HG03565 (cell line): Measurements from ENCODE around the gene MRPL2.

Source experiments
- ATAC-seq: cut with Tn5 transposase; IDR thresholded peaks from one replicate; pipeline ENCODE4 v1.9.1; 2021; ENCODE audit warnings: mild to moderate bottlenecking, moderate library complexity; ENCODE audit not compliant: unreplicated experiment

MRPL2 gene

GRCh38 chr6:43059168-43060033 lies at the start of gene MRPL2, which contains the start of gene KLC4:
TSS of gene MRPL2 (minus strand) at chr6:43059434. CDS start at chr6:43059381, 53 bp downstream.
TSS of gene KLC4 (plus strand) at chr6:43059631. CDS start at chr6:43061336, 1,705 bp downstream.
- ATAC-seq, result peak; percentile 81

DNA sequence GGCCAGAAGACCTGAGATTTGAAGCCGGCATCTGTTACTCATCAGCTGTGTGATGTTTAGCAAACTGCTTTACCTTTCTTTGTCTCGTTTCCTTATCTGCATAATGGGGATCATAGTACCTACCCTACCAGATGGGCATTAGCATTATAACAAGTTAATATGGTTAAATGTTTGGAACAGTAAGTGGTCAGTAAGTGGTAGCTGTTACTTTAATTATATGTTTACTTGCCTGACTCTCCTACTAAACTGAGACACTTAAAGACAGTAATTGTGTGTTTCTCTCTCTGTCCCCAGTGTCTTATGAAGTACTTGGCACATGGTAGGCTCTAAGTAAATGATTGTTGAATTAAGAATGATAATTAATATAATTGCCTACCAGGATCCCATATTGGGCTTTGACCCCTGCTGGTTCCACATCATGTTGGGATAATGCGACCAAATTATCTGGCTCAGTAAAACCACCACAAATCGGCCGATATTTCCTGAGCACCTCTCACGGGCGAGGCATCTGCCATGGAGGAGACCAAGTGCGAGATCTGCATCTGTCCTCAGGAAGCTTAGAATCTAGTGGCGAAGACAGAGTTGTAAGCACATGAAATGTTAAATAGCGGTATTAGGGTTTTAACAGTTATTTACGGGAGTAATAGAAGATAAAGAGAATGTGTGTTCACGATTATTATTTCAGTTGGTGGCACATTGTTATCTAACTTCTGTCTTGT lies 48.3 kb upstream of the MRPL2 start:
- ATAC-seq, result no peak

- ATAC-seq, result no peak
Observed at GRCh38 chr6:43105538-43106222, 46.4 kb upstream of the MRPL2 start.

DNA sequence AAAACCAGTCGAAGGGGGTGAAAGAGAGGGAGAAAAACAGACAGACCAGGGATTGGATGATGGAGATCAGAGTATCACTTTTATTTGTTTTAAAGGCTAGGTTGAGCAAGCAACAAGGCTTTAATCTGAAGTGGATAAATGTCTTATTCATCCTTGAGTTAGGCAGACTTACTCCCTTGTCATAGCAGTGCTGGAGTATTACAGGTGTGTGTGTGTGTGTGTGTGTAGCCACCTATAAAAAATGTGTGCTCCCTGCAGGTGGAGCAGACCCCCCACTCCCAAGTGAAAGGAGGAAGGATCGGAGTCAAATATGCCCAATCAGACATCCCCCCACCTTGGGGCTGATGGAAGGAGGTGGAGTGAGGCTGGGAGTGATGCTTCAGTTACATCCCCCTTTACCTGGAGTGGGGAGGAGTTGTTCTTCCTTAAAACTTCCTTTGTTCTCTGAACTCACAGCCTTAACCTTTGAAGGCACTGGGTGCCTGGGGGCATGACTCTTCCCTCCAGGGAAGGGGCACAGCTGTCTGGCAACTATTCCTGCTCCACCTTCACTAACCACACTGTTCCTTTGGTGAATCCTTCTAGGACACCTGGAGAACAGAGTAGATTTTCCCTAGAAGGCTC lies 44.1 kb upstream of the MRPL2 start:
- no peak for ATAC-seq

- ATAC-seq, result no peak
Observed at GRCh38 chr6:43101497-43101896, 42.3 kb upstream of the MRPL2 start.

GRCh38 chr6:43097502-43097901 lies 38.3 kb upstream of the MRPL2 start:
- ATAC-seq, result no peak

DNA sequence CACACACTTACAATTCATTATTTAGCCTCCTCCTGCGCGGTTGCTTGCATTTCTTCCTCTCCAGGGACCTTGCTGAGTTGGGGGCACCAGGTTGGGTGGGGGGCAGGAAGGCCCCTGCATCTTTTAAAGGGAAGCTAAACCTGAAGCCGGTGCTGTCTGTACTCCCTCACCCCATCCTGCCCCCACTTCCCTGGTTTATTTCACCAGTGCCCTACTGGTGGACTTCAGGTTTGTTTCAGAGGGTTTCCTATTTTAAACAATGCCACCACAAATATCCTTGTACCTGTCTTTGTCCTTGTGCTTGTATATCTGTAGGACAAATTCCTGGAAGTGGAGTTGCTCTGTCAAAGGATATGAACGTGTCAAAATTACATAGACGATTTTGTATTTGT lies 37.9 kb upstream of the MRPL2 start:
- ATAC-seq, result no peak

- ATAC-seq, result no peak
Observed at GRCh38 chr6:43096451-43097097, 37.3 kb upstream of the MRPL2 start.

DNA sequence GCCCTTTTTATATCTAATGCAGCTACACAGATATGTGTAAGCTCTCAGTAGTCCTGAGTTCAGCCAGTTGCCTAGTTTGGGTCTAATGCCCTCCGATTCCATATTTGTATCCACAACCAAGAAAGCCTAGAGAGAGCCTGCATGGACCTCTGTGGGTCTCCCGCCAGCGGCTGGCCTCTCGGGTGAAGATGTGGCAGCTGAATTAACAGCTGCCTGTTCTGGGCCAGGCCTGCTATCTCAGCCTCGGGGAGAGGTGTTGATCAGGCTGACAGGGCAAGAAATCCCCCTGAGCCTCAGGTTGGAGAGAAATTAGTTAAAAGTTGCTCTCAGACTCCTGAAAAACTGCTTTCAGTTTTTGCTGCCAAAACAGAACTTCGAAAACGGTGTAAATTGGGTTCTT lies 36.7 kb upstream of the MRPL2 start:
- ATAC-seq, result no peak

- ATAC-seq, result no peak
Observed at GRCh38 chr6:43093436-43094289, 34.4 kb upstream of the MRPL2 start.

GRCh38 chr6:43092635-43093034 lies 33.4 kb upstream of the MRPL2 start:
- no peak for ATAC-seq

DNA sequence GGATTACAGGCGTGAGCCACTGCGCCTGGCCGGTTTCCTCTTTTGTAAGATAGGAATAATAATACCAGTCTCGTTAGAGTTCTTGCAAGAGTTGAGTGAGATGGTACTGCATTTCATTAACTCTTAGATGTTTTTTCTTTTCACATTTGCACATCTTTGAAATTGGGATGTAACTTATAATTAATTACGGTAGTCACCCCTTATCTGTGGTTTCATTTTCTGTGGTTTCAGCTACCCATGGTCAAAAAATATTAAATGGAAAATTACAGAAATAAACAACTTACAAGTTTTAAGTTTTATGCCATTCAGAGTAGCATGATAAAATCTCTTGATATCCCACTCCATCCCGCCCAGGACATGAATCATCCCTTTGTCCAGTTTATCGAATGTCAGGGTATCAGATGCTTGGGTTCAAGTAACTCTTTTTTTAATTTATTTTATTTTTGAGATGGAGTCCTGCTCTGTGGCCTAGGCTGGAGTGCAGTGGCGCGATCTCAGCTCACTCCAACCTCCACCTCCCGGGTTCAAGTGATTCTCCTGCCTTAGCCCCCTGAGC lies 32.3 kb upstream of the MRPL2 start:
- no peak for ATAC-seq

DNA sequence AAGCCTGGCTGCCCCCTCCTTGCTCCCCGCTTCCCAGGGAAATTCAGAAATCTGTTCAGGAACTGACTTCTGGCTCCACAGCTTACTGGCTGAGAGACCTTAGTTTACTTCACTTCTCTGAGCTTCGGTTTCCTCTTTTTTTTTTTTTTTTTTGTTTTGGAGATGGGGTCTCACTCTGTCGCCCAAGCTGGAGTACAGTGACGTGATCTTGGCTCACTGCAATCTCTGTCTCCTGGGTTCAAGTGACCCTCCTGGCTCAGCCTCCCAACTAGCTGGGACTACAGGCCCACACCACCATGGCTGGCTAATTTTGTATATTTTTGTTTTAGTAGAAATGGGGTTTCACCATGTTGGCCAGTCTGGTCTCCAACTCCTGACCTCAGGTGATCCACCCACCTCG lies 31.8 kb upstream of the MRPL2 start:
- ATAC-seq, result no peak

GRCh38 chr6:43090559-43090956 lies 31.3 kb upstream of the MRPL2 start:
- no peak for ATAC-seq

DNA sequence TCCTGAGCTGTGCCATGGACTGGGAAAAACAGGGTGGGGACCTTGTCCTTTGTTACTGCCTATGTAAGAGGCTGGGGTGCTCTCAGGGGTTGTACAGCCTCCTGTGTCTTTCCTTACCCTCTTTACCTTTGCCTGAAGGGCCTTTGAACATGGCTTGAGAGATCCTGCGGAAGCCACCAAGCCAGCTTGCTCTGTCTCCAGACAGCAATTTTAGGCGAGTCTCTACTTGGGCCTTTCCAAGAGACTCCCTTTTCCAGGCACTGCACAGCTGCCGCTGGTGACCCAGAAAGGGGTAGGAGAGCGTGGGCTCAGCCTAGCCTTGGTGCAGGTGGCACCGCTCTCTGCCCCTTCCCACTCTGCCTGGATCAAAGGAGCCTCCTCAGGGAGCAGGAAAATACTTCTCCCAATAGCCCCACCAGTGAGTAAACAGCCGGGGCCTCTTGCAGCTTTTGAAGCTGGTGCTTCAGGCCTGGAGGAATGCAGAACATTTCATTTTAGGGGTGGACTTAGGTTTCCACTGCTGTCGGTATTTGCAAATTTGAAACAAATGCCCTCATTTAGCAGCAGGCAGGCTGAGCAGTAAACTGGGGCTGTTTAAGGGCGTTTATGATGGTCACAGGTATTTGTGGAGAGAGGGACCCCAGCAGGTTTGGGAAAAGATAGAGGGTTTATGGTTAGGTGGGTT lies 30.8 kb upstream of the MRPL2 start:
- ATAC-seq, result no peak

GRCh38 chr6:43089467-43089866 lies 30.2 kb upstream of the MRPL2 start:
- ATAC-seq, result no peak

DNA sequence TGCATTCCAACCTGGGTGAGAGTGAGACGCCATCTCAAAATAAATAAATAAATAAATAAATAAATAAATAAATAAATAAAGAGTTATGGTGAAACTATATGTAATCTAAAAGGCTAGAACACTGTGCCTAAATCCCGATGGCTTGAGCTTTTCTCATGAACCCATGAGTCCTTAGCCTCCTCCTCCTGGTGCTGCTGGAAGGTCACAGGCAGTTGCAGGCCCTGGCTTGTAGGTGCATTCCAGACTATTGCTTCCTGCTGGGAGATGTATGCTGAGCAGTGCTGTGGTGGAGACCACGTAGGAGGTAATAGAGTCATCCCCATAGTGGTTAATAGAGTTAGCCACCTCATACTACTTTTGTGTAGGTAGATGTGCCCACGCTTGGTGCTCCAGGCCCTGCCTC lies 29.4 kb upstream of the MRPL2 start:
- ATAC-seq, result no peak

GRCh38 chr6:43086022-43086658 lies 26.9 kb upstream of the MRPL2 start:
- peak; percentile 43 for ATAC-seq
